GM12878 (cell line): ENCODE data around the gene SALL3.

ENCODE experiments used
- BCL3 ChIP-seq: IDR thresholded peaks from 2 replicates; pipeline ENCODE4 v1.6.1; 2011; ENCODE audit warnings: borderline replicate concordance, low read depth, mild to moderate bottlenecking, moderate library complexity, low read length; ENCODE audit not compliant: insufficient read depth, poor library complexity, severe bottlenecking
- CHD2 ChIP-seq: IDR thresholded peaks from 2 replicates; pipeline ENCODE4 v1.6.1; 2011; ENCODE audit warnings: low read depth, low read length, improper control_type of control experiment, borderline replicate concordance
- CTCF ChIP-seq, 3 experiments: IDR thresholded peaks in 2 of 3; conservative IDR thresholded peaks in 1 of 3; 2 replicates each; pipeline ENCODE4 v1.5.1; 2011; ENCODE audit warnings: low read depth in 3 of 3, low read length in 3 of 3, mild to moderate bottlenecking in 3 of 3, control low read depth in 2 of 3, moderate library complexity in 2 of 3, inconsistent platforms in 1 of 3, mixed read lengths in 1 of 3; ENCODE audit not compliant: control insufficient read depth in 2 of 3, insufficient read depth in 1 of 3; ENCODE audit errors: extremely low read depth in 1 of 3
- MYC ChIP-seq: IDR thresholded peaks from 2 replicates; pipeline ENCODE4 v1.6.1; 2011; ENCODE audit warnings: mild to moderate bottlenecking, low read length, moderate library complexity, inconsistent platforms; ENCODE audit not compliant: insufficient read depth, insufficient replicate concordance, insufficient read length, severe bottlenecking
- PBX3 ChIP-seq: IDR thresholded peaks from 2 replicates; pipeline ENCODE4 v1.6.1; 2011; ENCODE audit warnings: mild to moderate bottlenecking, low read depth, low read length, moderate library complexity; ENCODE audit not compliant: insufficient replicate concordance
- REST ChIP-seq: IDR thresholded peaks from 2 replicates; pipeline ENCODE4 v1.6.1; 2012; ENCODE audit warnings: mild to moderate bottlenecking, low read depth, low read length
- SMAD1 ChIP-seq: fragments of 450-650 bp; IDR thresholded peaks from 2 replicates; pipeline ENCODE4 v1.6.1; 2018; ENCODE audit warnings: mild to moderate bottlenecking, low read depth; ENCODE audit not compliant: partially characterized antibody
- SRF ChIP-seq, 2 experiments: IDR thresholded peaks; 2 replicates each; pipeline ENCODE4 v1.6.1; 2011; ENCODE audit warnings: low read depth in 2 of 2, low read length in 2 of 2, mild to moderate bottlenecking in 1 of 2, moderate library complexity in 1 of 2
- TCF3 ChIP-seq: IDR thresholded peaks from 2 replicates; pipeline ENCODE4 v1.6.1; 2012; ENCODE audit warnings: low read depth, mild to moderate bottlenecking, low read length, borderline replicate concordance; ENCODE audit not compliant: insufficient read depth
- USF1 ChIP-seq: IDR thresholded peaks from 2 replicates; pipeline ENCODE4 v1.6.1; 2011; ENCODE audit warnings: borderline replicate concordance, low read depth, mild to moderate bottlenecking, moderate library complexity, mixed read lengths, low read length; ENCODE audit not compliant: insufficient read depth; ENCODE audit errors: extremely low read length
- YY1 ChIP-seq: IDR thresholded peaks from 2 replicates; pipeline ENCODE4 v1.6.1; 2011; ENCODE audit warnings: low read depth, mild to moderate bottlenecking, low read length
- ZNF217 ChIP-seq: fragments of 450-650 bp; IDR thresholded peaks from 2 replicates; pipeline ENCODE4 v1.6.1; 2017; ENCODE audit warnings: antibody characterized with exemption, mild to moderate bottlenecking

GRCh38 chr18:78949216-78949615 is 30.4 kb upstream of the SALL3 start:
- TF ChIP-seq PBX3 (no peak), CTCF (IDR thresholded peaks at IDR 0.05 in 2 of 3, conservative IDR thresholded peaks at IDR 0.05 in 1 of 3; ENCODE audit: control insufficient read depth in 2 of 3, extremely low read depth in 1 of 3, insufficient read depth in 1 of 3, low read depth in 3 of 3, low read length in 3 of 3) (no peak), USF1 (no peak), TCF3 (no peak), CHD2 (no peak), SRF (IDR thresholded peaks at IDR 0.05; ENCODE audit: low read depth in 2 of 2, low read length in 2 of 2) (no peak), YY1 (no peak), SMAD1 (no peak), ZNF217 (no peak), MYC (no peak), BCL3 (no peak), REST (no peak)
